Stimulated activated CD4-positive, alpha-beta T cell treated with anti-CD3 and anti-CD28 coated beads, Interleukin-1b, Interleukin-23, amount 100 ng/mL, for 1 hour (primary cell): ENCODE results near the gene XPNPEP2.

ENCODE experiments used
- DNase-seq, 2 donors: peaks; one replicate each; pipeline ENCODE4 v3.0.0-alpha.2; 2020; ENCODE audit warnings: low read depth in 2 of 2

Gene XPNPEP2

DNA sequence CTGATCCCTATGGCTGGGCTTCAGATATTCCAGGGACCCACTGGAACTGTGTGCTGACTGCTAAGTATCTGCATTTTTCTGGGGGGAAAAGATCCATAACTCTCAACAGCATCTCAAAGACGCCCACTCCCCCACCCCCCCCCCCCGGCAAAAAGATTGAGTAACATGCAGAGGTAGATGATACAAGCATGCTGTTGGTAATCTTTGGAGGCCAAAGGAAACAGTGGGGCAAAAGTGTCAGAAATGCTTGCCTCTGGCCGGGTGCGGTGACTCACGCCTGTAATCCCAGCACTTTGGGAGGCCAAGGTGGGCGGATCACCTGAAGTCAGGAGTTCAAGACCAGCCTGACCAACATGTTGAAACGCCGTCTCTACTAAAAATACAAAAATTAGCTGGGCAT, 12.2 kb downstream of the XPNPEP2 start:
- DNase-seq, result no peak

DNA sequence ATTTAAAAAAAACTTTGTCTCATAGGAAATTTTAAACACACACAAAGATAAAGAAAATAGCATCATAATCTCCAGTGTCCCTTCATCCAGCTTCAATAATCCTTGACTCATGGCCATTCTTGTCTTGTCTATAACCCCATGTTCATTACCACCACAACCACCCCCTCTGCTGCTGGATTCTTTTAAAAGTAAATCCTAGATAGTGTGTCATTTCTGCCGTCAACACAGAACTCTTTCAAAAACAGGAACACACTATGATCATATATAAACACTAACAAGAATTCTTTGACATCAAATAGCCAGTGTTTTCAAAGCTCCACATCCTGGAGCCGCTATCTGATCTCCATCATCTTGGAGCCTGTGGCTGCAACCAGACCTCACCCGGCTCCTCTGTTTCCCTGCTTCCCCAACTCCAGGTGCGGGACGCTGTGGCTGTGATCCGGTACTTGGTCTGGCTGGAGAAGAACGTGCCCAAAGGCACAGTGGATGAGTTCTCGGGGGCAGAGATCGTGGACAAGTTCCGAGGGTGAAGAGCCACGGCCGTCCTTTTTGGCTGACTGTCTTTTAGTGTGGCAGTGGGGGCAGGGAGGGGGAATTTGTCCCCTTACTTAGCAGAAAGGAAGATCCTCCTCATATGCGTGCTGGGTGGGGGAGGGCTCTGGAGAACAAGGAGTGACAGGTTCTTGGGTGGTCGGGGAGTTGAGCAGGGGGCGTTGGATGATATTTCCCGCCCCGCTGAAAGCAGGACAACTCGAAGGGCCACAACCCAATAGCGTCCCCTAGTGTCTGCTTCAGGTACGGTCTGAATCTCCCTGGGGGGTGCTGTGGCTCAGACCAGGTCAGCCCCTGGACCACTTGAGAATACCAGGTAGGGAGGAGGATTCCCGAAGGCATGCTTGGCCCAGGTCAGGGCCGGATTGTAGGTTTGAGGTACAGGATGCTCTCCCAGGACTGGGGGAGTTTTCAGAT, 15.6 kb downstream of the XPNPEP2 start:
- no peak for DNase-seq

DNA sequence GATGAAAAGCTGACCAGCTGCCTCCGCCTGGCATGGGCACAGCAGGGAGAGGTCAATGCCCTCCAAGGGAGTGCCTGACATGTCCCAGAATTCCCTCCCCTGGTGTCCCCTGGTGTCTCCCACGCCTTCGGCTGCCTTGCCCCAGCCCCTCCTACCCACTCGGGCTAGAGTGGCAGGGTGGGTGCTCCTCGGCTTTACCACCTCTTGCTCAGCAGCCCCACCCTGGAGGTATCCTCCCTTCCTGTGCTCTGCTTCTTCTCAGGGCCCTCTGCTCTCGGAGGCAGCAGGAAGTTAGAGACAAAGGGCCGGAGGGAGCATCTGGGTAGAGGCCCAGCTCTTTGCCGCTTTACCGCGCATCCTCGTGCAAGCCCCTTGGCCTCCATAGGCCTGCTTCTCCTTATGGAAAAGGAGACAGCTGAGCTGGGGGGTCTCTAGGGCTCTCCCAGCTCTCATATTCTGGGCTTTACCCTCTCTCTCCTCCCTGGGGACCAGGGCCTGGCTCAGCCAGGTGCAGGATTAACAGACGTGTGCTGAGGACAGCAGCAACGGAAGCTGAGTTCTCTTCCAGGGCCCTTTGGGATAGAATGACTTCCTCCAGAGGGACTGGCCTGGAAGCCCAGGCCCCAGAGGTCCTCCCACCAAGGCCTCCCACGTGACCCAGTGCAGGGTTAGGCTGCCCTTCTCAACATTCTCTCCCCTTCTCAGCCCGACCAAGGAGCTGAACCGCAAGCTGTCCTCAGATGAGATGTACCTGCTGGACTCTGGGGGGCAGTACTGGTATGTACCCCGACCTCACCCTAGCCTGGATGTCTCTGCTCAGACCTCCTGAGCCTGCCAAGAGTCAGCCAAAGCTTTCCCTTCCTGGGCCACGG, 17.2 kb downstream of the XPNPEP2 start:
- DNase-seq, result no peak

DNA sequence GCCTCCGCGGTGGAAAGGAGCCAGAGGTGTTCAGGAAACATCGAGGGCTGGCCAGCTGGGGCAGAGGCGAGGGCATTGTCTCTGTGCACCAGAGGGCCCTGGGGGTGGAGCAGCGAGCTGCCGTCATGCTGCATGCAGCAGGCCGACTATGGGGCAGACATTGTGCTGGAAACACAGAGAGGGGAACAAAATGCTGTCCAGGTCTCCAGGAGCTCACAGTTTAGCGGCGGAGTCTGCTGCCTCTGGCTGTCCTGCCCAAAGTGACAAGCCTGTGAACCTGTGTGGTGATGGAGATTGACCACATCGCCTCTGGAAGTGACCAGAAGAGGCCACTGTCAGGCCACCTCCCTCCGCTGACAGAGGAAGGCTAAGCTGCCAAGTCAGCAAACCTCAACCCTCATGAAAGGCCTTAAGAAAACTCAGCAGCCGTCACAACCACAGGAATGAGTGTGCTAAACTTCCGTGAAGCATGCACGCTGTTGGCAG, 20.8 kb downstream of the XPNPEP2 start:
- no peak for DNase-seq

- DNase-seq, result no peak
These were observed 21.4 kb downstream of the XPNPEP2 start for GRCh38 chrX:129760155-129760554.

DNA sequence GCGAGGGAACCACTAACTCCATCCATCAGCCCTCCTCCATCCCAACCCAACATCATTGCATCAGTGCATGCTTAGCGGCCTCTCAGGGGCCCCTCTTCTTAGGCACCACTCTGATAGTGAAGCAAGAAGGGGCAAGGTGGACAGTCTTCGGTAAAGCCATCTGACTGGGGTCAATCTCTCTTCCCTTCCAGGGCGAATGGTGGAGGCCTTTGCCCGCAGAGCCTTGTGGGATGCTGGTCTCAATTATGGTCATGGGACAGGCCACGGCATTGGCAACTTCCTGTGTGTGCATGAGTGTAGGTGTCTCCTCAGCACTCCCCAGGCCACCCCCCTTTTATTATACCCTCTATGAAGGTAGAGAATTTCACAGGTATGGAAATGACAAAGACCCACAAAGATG, 22.2 kb downstream of the XPNPEP2 start:
- no peak for DNase-seq

GRCh38 chrX:129761596-129761995, 22.8 kb downstream of the XPNPEP2 start:
- no peak for DNase-seq

DNA sequence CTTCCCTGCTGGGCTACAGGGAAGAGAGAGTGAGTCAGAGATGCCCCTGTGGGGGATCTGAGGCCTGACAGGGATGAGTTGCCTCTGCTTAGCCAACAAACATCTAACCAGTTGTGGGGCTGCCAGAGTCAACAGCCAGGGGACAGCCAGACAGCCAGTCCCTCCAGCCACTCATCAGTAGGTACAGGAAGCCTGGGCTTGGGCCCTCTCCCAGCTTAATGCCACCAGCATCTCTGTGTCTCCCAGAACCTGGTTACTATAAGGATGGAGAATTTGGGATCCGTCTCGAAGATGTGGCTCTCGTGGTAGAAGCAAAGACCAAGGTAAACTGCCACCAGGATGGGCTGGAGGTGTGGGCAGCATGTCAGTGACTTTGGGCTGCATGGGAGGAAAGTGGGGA, 23.7 kb downstream of the XPNPEP2 start:
- no peak for DNase-seq

DNA sequence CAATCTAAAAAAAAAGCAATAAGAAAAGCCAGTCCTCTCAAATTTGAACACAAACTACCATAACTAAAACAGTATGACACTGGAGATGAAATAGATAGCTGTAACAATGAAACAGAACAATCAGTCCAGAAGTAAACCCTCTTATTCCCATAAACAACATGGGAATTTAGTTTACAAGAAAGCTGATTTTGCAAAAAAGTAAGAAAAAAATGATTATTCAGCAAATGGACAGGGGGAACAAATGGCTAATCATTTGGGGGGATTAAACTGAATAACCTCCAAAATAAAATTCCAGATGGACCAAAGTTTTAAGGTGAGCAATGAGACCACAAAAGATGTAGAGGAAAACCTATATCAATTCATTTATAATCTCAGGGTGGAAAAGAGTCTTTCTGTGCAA, 24.9 kb downstream of the XPNPEP2 start:
- DNase-seq, result no peak

- no peak for DNase-seq
These were observed 29.4 kb downstream of the XPNPEP2 start for GRCh38 chrX:129768186-129768585.

- no peak for DNase-seq
These were observed 30.0 kb downstream of the XPNPEP2 start for GRCh38 chrX:129768586-129769466.

DNA sequence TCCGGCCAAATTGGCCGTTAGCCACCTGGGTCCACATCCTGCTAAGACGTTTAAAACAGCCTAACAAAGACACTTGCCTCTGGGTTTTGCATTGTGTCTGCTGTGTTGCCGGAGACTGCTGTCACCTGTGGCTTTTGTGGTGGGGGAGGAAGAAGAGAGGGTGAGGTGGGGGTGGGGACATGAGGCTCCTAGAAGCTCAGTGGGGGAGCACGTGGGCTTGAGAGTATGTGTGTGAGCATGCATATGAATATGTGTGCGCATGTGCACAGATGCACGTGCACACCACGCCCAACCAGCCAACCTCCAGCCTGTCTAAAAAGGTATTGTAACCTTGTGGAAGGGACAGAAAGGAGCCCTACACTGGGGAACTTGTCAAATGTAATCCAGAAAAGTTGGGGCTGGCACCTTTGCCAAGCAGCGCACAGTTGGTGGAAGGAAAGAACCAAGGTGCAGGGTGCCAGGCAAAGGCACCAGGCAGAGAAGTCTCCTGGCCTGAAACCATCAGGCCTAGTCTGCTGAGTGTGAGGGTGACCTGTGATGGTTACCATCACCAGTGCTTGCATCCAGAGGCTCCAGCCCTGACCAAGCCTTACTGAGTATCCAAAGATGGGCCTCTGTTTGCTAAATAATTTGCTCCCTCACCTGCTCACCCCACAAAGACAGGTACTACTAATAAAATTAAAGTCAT, 30.8 kb downstream of the XPNPEP2 start:
- peak in 1 of 2 donors; percentile 60 for DNase-seq

DNA sequence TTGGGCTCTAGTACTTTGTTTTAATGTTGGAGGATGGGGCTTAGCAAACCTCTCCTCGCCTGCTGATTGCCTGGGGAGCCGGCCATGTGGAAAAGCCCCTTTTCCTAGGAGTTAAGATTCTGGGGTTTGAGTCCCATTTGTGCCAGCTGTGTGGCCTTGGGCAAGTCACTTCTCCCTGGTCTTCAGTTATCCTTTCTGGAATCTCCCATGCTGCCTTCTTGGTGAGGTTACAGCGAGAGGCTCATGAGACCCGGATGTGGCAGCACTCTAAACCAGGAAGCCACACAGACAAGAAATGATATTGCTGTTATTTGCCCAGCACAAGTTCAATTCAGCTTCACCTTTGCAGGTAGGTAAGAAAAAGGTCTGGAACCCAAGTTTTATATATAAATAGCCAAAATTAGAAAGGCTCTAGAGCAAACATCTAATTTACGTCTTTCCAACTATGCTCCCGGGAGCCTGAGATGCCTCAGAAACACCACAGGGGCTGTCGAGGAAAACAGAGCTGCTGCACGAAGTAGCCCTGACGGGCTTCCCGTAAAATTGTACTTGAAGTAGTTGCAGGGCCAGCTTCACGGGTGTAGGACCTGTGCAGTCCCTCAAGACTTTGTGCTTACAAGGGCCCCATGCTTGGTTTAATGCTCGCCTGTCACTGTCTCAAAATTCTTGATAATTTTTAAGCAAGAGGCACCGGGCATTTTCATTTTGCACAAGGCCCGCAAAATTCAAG, 32.7 kb downstream of the XPNPEP2 start:
- no peak for DNase-seq

GRCh38 chrX:129772796-129773431, 34.1 kb downstream of the XPNPEP2 start:
- no peak for DNase-seq

- DNase-seq, result no peak
These were observed 35.1 kb downstream of the XPNPEP2 start for GRCh38 chrX:129773649-129774458.

DNA sequence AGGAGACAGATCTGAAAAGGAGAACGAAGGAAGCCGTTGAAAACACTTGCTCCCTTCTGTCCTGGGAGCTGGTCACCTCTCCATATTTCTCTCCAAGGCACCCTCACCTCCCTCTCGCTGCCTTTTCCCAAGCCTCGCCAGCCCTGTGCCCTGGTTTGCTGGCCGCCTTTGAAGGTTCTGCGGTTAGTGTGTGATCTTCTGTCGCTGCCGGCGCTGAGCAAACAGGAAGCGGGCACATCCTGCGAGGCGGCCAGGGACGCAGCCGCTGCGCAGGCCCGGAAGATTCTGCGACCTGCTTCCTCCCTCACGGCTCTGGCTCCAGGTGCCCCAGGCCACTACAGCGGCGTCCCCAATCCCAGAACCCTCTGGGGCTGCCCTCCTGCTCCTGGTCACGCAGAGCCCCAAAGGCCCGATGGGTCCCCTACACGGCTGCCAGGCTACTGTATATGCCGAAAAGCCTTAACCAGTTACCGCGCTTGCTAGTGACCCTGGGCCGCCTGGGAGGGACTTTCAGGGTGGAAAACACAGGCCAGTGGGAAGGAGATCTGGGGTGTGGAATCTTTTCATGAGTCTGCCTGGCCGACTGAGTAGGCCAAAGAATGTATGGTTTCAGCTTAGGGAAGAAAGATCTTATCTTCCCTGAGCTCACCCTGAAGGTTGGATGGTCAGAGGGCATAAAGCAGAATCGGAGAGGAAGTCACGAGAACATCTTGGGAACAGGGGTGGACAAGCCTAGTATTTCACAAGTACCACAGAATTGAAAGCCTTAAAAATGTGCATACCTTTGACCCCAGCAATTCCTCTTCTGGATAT, 38.6 kb downstream of the XPNPEP2 start:
- no peak for DNase-seq

DNA sequence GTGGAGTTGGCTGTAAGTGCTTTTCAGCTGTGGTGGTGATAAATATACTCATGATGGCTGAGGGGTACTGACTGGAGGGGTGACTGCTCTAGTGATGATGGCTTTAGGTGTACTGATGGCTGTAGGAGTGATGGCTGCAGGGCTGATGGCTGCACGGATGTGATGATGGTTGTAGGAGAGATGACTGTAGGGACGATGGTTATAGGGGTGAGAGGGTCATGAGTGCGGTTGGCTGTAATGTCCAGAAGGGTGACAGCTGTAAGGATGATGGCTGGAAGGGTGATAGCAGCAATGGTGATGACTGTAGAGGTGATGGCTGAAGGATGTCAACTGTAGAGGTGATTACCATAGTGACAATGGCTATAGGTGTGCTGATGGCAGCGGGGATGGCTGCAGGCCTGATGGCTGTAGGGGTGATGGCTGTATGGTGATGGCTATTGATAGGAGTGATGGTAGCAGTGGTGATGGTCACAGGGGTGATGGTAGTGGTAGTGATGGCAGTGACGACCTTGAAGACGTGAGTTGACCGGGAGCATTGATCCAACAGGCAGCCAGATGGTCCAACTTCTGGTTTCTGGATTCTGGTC, 40.4 kb downstream of the XPNPEP2 start:
- no peak for DNase-seq

DNA sequence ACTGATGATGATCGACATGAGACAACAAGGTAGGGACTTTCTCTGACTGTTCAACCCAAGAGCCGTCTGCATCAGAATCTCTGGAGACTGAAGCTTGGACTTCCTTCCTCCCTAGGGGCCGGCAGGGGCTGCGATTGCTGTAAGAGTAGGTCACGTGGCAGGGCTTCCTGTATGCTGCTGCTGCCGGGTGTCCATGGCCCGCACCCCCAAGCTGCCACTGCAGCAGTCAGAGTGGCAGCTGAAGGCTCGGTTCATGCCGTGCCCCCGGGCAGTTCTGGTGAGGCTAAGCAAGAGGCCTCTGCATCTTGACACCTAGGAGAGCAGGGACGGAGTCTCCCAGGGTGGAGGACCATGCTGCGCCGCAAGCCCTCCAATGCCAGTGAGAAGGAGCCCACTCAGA, 41.0 kb downstream of the XPNPEP2 start, which contains the start of gene SASH3:
Gene SASH3, plus strand, starts transcription at position 203 of the 400 bp plus-strand sequence. Its CDS starts 149 bp downstream, at position 352.
- peak in 1 of 2 donors; percentile 34 for DNase-seq
